Aorta (tissue), 5 donors: Measurements from ENCODE around the gene ATAD3C. TPM values are rescaled to one million over a fixed set of nuclear protein-coding genes. Genes with fewer than 3 reads are reported as not detected.
"Not testable (repeated sequence)": the region's sequence is repeated elsewhere in the genome, so short reads cannot be mapped to it uniquely, and the experiment has no call there.

Experiments
- ATAC-seq: fragments of 200-7000 bp; cut with Tn5 transposase; one replicate; pipeline ENCODE4 v1.9.1; 2022; ENCODE audit warnings: moderate library complexity; ENCODE audit not compliant: low FRiP score
- DNase-seq, 2 donors: peaks; one replicate each; pipeline ENCODE4 v3.0.0-alpha.2; 2020
- H3K27ac ChIP-seq, 2 donors: one replicate each; pipeline ENCODE4 v1.5.1; 2013; ENCODE audit warnings: low read length in 2 of 2, mild to moderate bottlenecking in 2 of 2, moderate library complexity in 2 of 2, control low read depth in 1 of 2, inconsistent platforms in 1 of 2, low read depth in 1 of 2
- H3K27me3 ChIP-seq, 2 donors: one replicate each; pipeline ENCODE4 v1.6.1; 2013; ENCODE audit warnings: control low read depth in 1 of 2, low read length in 1 of 2, mild to moderate bottlenecking in 1 of 2, moderate library complexity in 1 of 2; ENCODE audit not compliant: insufficient read depth in 2 of 2, control insufficient read depth in 1 of 2
- H3K36me3 ChIP-seq, 2 donors: one replicate each; pipeline ENCODE4 v1.6.1; 2013; ENCODE audit warnings: control low read depth in 1 of 2, low read length in 1 of 2, mild to moderate bottlenecking in 1 of 2; ENCODE audit not compliant: insufficient read depth in 2 of 2, control insufficient read depth in 1 of 2
- H3K4me1 ChIP-seq, 2 donors: one replicate each; pipeline ENCODE4 v1.6.1; 2013; ENCODE audit warnings: low read length in 2 of 2, control low read depth in 1 of 2, mild to moderate bottlenecking in 1 of 2, moderate library complexity in 1 of 2; ENCODE audit not compliant: insufficient read depth in 2 of 2, control insufficient read depth in 1 of 2
- H3K4me3 ChIP-seq, 2 donors: one replicate each; pipeline ENCODE4 v1.5.1; 2013; ENCODE audit warnings: low read length in 2 of 2, control low read depth in 1 of 2, mild to moderate bottlenecking in 1 of 2
- H3K9me3 ChIP-seq: one replicate; pipeline ENCODE4 v1.6.1; 2013; ENCODE audit warnings: mild to moderate bottlenecking, low read length; ENCODE audit not compliant: control insufficient read depth
- WGBS, 2 donors: extraction: QIAGEN DNeasy Blood & Tissue Kit; methylation state at CpG; one replicate each; pipeline ENCODE4 v1.1.7; 2013; 5-methylcytosine and 5-hydroxymethylcytosine counted together
- intact Hi-C, 2 donors: fragments of 100-400 bp; cut with DNase I; formaldehyde crosslinking; loops; one replicate each; pipeline versions ENCODE4 v1.14.2 to v1.15.0; 2022
- polyA plus RNA-seq, 2 donors: library from polyadenylated mRNA; stranded (reverse); fragments of 200-250 nt; gene quantifications; one replicate each; pipeline ENCODE4 v1.2.3, GENCODE V29; 2013
- total RNA-seq, 2 donors: library from RNA; stranded (reverse); fragmentation: NEBNext Ultra II Directional; extraction: Animal tissue kit (Norgen Biotek cat#: 25700); gene quantifications; one replicate each; pipeline ENCODE4 v1.2.1, GENCODE V29; 2021
- donor health status: healthy with polysubstance abuse.
- donor health status: Bipolar disorder and iron deficiency.
- donor health status: DM: no; HTN: no; CAD: no.
- donor health status: DM: no; HTN: no; CAD: no.
- donor health status: DM: yes; HTN: yes; CAD: no.

Gene ATAD3C
- total and polyA plus RNA-seq, 4 donors, result 0.08 to 5.5 (median 0.42) TPM; not detected in 1

- ATAC-seq, H3K27me3 ChIP-seq, H3K36me3 ChIP-seq, intact Hi-C loops, H3K27ac ChIP-seq, DNase-seq, H3K9me3 ChIP-seq, H3K4me1 ChIP-seq: not testable (repeated sequence)
- H3K4me3 ChIP-seq, result peak overlapping the region; percentile 35 to 44
- WGBS, 2 donors, result 3 to 5% methylated on average over 32 to 57 of the region's 65 CpGs
These were observed 22.8 kb downstream of the ATAD3C start for GRCh38 chr1:1472053-1472876.

GRCh38 chr1:1476011-1476410 lies 26.5 kb downstream of the ATAD3C start:
- H3K4me1 ChIP-seq, H3K4me3 ChIP-seq, H3K9me3 ChIP-seq, DNase-seq, H3K27me3 ChIP-seq, H3K27ac ChIP-seq, ATAC-seq, H3K36me3 ChIP-seq, intact Hi-C loops: not testable (repeated sequence)
- 88 to 93% methylated on average over 11 to 15 of the region's 17 CpGs for WGBS, 2 donors

GRCh38 chr1:1477206-1477605 lies 27.7 kb downstream of the ATAD3C start:
- DNase-seq (no peak), ATAC-seq (no peak)
- Histone ChIP-seq H3K9me3 (no peaks in the 10 kb centered on the region), H3K36me3 (peaks cover 0 to 6% of the 10 kb centered on the region in 2 donors), H3K27me3 (no peaks in the 10 kb centered on the region), H3K4me1 (no peaks in the 10 kb centered on the region), H3K27ac (no peak overlapping the region), H3K4me3 (no peak overlapping the region)
- WGBS, 2 donors, result 95 to 96% methylated on average over 22 of the region's 22 CpGs
- intact Hi-C loops, result no loop called here

GRCh38 chr1:1479547-1480487 lies 30.3 kb downstream of the ATAD3C start:
- ATAC-seq (no peak), DNase-seq (no peak)
- H3K4me3 ChIP-seq, result no peak overlapping the region
- H3K27ac ChIP-seq, result no peak overlapping the region
- H3K27me3 ChIP-seq, result no peaks in the 10 kb centered on the region
- H3K36me3 ChIP-seq, result peaks cover 0 to 8% of the 10 kb centered on the region in 2 donors
- 93 to 95% methylated on average over 42 of the region's 42 CpGs for WGBS, 2 donors
- H3K4me1 ChIP-seq, result no peaks in the 10 kb centered on the region
- H3K9me3 ChIP-seq, result no peaks in the 10 kb centered on the region
- intact Hi-C loops, result no loop called here

GRCh38 chr1:1480488-1480867 lies 31.0 kb downstream of the ATAD3C start:
- H3K4me3 ChIP-seq, H3K27ac ChIP-seq, H3K4me1 ChIP-seq, intact Hi-C loops, ATAC-seq, H3K9me3 ChIP-seq, H3K27me3 ChIP-seq, H3K36me3 ChIP-seq, DNase-seq: not testable (repeated sequence)
- 92 to 96% methylated on average over 16 of the region's 16 CpGs for WGBS, 2 donors

- H3K4me1 ChIP-seq, H3K36me3 ChIP-seq, DNase-seq, H3K27me3 ChIP-seq, intact Hi-C loops, H3K4me3 ChIP-seq, H3K27ac ChIP-seq, H3K9me3 ChIP-seq: not testable (repeated sequence)
- peak; percentile 53 for ATAC-seq
- WGBS, 2 donors, result 97 to 98% methylated on average over 18 to 30 of the region's 30 CpGs
These were observed 32.3 kb downstream of the ATAD3C start for GRCh38 chr1:1481811-1482210.

GRCh38 chr1:1482856-1483255 lies 33.4 kb downstream of the ATAD3C start:
- intact Hi-C loops, result no loop called here
- 96% methylated on average over 14 of the region's 14 CpGs for WGBS, 2 donors
- ATAC-seq, result no peak
- no peak overlapping the region for H3K4me3 ChIP-seq
- no peaks in the 10 kb centered on the region for H3K4me1 ChIP-seq
- DNase-seq, result no peak
- no peaks in the 10 kb centered on the region for H3K9me3 ChIP-seq
- H3K36me3 ChIP-seq, result peaks cover 0 to 10% of the 10 kb centered on the region in 2 donors
- no peaks in the 10 kb centered on the region for H3K27me3 ChIP-seq
- H3K27ac ChIP-seq, result no peak overlapping the region

- Histone ChIP-seq H3K4me3 (no peak overlapping the region), H3K4me1 (no peaks in the 10 kb centered on the region), H3K9me3 (no peaks in the 10 kb centered on the region), H3K27me3 (no peaks in the 10 kb centered on the region), H3K27ac (no peak overlapping the region), H3K36me3 (peaks cover 0 to 9% of the 10 kb centered on the region in 2 donors)
- intact Hi-C loops, result no loop called here
- DNase-seq, result no peak
- ATAC-seq, result no peak
- whole genome bisulfite sequencing, 2 donors, result 95% methylated on average over 16 of the region's 16 CpGs
These were observed 34.2 kb downstream of the ATAD3C start for GRCh38 chr1:1483714-1484113.
